Ishikawa (cell line): ENCODE data around the gene RNF175.
A peak's percentile ranks its signal among the peaks of the same experiment; 100 is the strongest.

Source experiments
- CEBPB ChIP-seq: IDR thresholded peaks from 2 replicates; pipeline ENCODE4 v1.6.1; 2012
- CREB1 ChIP-seq: IDR thresholded peaks from 2 replicates; pipeline ENCODE4 v1.6.1; 2012; ENCODE audit warnings: low read depth
- EGR1 ChIP-seq: IDR thresholded peaks from 2 replicates; pipeline ENCODE4 v1.6.1; 2012
- EP300 ChIP-seq: IDR thresholded peaks from 2 replicates; pipeline ENCODE4 v1.6.1; 2012; ENCODE audit warnings: borderline replicate concordance
- FOXM1 ChIP-seq: IDR thresholded peaks from 2 replicates; pipeline ENCODE4 v1.6.1; 2012; ENCODE audit warnings: low read depth, borderline replicate concordance
- MAX ChIP-seq: IDR thresholded peaks from 2 replicates; pipeline ENCODE4 v1.6.1; 2012
- NFIC ChIP-seq: IDR thresholded peaks from 2 replicates; pipeline ENCODE4 v1.6.1; 2012
- RAD21 ChIP-seq: IDR thresholded peaks from 2 replicates; pipeline ENCODE4 v1.6.1; 2012; ENCODE audit warnings: low read depth
- TAF1 ChIP-seq: IDR thresholded peaks from 2 replicates; pipeline ENCODE4 v1.6.1; 2012; ENCODE audit warnings: low read depth, mild to moderate bottlenecking
- TCF12 ChIP-seq: IDR thresholded peaks from 2 replicates; pipeline ENCODE4 v1.6.1; 2012; ENCODE audit warnings: low read depth
- TEAD4 ChIP-seq: IDR thresholded peaks from 2 replicates; pipeline ENCODE4 v1.6.1; 2012
- YY1 ChIP-seq: IDR thresholded peaks from 2 replicates; pipeline ENCODE4 v1.6.1; 2012; ENCODE audit warnings: low read depth
- ZBTB7A ChIP-seq: IDR thresholded peaks from 2 replicates; pipeline ENCODE4 v1.6.1; 2012; ENCODE audit warnings: low read depth
- TF ChIP-seq, protein P1 (sequence below): IDR thresholded peaks from 2 replicates; pipeline ENCODE4 v1.6.1; 2012; ENCODE audit warnings: low read depth, mild to moderate bottlenecking
- TF ChIP-seq, protein P2 (sequence below): IDR thresholded peaks from 2 replicates; pipeline ENCODE4 v1.6.1; 2012

RNF175 gene

DNA sequence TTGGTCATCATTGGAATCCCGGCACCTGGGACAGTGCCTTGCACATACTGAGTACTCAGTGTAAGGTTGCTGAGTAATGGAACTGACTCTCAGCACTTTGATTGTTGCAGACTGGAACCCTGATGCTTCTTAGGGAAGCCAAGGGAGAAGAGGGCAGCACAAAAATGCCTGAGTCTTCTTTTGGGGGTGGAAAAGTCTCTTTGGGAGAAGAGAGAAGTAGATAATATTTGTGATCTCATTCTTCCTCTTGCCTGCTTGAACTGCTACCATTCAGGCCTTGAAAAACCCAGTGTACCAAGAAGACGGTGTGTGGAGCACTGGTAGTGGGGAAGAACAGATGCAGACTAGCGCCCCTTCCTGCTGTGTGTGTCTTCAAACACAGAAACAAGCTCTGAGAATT lies 16.8 kb upstream of the RNF175 start:
- TF ChIP-seq, protein P1, sequence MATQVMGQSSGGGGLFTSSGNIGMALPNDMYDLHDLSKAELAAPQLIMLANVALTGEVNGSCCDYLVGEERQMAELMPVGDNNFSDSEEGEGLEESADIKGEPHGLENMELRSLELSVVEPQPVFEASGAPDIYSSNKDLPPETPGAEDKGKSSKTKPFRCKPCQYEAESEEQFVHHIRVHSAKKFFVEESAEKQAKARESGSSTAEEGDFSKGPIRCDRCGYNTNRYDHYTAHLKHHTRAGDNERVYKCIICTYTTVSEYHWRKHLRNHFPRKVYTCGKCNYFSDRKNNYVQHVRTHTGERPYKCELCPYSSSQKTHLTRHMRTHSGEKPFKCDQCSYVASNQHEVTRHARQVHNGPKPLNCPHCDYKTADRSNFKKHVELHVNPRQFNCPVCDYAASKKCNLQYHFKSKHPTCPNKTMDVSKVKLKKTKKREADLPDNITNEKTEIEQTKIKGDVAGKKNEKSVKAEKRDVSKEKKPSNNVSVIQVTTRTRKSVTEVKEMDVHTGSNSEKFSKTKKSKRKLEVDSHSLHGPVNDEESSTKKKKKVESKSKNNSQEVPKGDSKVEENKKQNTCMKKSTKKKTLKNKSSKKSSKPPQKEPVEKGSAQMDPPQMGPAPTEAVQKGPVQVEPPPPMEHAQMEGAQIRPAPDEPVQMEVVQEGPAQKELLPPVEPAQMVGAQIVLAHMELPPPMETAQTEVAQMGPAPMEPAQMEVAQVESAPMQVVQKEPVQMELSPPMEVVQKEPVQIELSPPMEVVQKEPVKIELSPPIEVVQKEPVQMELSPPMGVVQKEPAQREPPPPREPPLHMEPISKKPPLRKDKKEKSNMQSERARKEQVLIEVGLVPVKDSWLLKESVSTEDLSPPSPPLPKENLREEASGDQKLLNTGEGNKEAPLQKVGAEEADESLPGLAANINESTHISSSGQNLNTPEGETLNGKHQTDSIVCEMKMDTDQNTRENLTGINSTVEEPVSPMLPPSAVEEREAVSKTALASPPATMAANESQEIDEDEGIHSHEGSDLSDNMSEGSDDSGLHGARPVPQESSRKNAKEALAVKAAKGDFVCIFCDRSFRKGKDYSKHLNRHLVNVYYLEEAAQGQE, result no peak
- TF ChIP-seq CEBPB (no peak), EP300 (no peak), TEAD4 (no peak), ZBTB7A (no peak), TCF12 (no peak), FOXM1 (no peak), TAF1 (no peak), CREB1 (no peak), MAX (no peak), NFIC (no peak), YY1 (no peak), RAD21 (no peak), EGR1 (no peak)
- TF ChIP-seq, protein P2, sequence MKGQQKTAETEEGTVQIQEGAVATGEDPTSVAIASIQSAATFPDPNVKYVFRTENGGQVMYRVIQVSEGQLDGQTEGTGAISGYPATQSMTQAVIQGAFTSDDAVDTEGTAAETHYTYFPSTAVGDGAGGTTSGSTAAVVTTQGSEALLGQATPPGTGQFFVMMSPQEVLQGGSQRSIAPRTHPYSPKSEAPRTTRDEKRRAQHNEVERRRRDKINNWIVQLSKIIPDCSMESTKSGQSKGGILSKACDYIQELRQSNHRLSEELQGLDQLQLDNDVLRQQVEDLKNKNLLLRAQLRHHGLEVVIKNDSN, result no peak

- TF ChIP-seq TAF1 (no peak), RAD21 (peak; percentile 18; the same call in 1 of the 2 replicates)
These were observed 13.4 kb upstream of the RNF175 start for GRCh38 chr4:153773236-153773690.

DNA sequence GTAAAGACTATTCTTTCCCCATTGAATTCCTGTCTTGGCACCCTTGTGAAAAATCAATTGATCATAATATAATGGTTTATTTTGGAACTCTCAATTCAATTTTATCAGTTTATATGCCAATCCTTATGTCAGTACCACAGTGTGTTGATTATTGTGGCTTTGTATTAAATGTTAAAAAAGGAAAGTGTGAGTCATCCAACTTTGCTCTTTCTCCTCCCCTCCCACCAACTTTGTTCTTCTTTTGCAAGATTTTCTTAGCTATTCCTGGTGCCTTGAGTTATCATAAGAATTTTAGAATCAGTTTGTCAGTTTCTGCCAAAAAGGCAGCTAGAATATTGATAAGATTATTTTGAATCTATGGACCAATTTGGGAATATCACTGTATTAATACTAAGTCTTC lies 11.2 kb upstream of the RNF175 start:
- no peak for TF ChIP-seq CREB1
- TF ChIP-seq RAD21, result no peak
- TF ChIP-seq, protein P1, result no peak
- TF ChIP-seq, protein P2, result no peak
- TF ChIP-seq MAX, result no peak
- no peak for TF ChIP-seq EGR1
- TF ChIP-seq YY1, result no peak
- TF ChIP-seq ZBTB7A, result no peak
- TF ChIP-seq CEBPB, result no peak
- TF ChIP-seq FOXM1, result no peak
- TF ChIP-seq TCF12, result no peak
- TF ChIP-seq EP300, result no peak
- TF ChIP-seq NFIC, result no peak
- TF ChIP-seq TEAD4, result no peak
- no peak for TF ChIP-seq TAF1

- no peak for TF ChIP-seq ZBTB7A
- no peak for TF ChIP-seq NFIC
- TF ChIP-seq, protein P1, result no peak
- no peak for TF ChIP-seq TCF12
- TF ChIP-seq TAF1, result no peak
- TF ChIP-seq EGR1, result no peak
- TF ChIP-seq, protein P2, result no peak
- no peak for TF ChIP-seq CREB1
- TF ChIP-seq CEBPB, result no peak
- TF ChIP-seq TEAD4, result no peak
- TF ChIP-seq MAX, result no peak
- TF ChIP-seq EP300, result no peak
- no peak for TF ChIP-seq YY1
- TF ChIP-seq FOXM1, result no peak
- TF ChIP-seq RAD21, result no peak
These were observed 6.9 kb upstream of the RNF175 start for GRCh38 chr4:153766758-153767157.
